GM18909 (cell line): ENCODE results near the gene CXXC4.

ENCODE experiments used
- ATAC-seq: cut with Tn5 transposase; IDR thresholded peaks from one replicate; pipeline ENCODE4 v1.9.1; 2021; ENCODE audit warnings: mild to moderate bottlenecking; ENCODE audit not compliant: unreplicated experiment, poor library complexity

Gene CXXC4

GRCh38 chr4:104490096-104490769 lies 4.5 kb downstream of the CXXC4 start:
- ATAC-seq: peak; percentile 49

GRCh38 chr4:104489731-104490095 lies 5.0 kb downstream of the CXXC4 start:
- peak; percentile 37 for ATAC-seq

GRCh38 chr4:104488151-104488550 lies 6.5 kb downstream of the CXXC4 start:
- ATAC-seq: no peak

- ATAC-seq: no peak
Measured at GRCh38 chr4:104486716-104487504, 7.8 kb downstream of the CXXC4 start.

GRCh38 chr4:104475652-104476051 lies 19.0 kb downstream of the CXXC4 start:
- ATAC-seq: no peak

GRCh38 chr4:104472766-104473165 lies 21.9 kb downstream of the CXXC4 start:
- no peak for ATAC-seq

GRCh38 chr4:104470770-104471169 lies 23.9 kb downstream of the CXXC4 start:
- no peak for ATAC-seq

GRCh38 chr4:104469794-104470193 lies 24.9 kb downstream of the CXXC4 start:
- ATAC-seq: no peak

- ATAC-seq: no peak
Measured at GRCh38 chr4:104465619-104466018, 29.1 kb downstream of the CXXC4 start.

GRCh38 chr4:104465201-104465600 lies 29.5 kb downstream of the CXXC4 start:
- ATAC-seq: no peak

- ATAC-seq: no peak
Measured at GRCh38 chr4:104462641-104463040, 32.1 kb downstream of the CXXC4 start.

- no peak for ATAC-seq
Measured at GRCh38 chr4:104457308-104457981, 37.2 kb downstream of the CXXC4 start.

- ATAC-seq: peak; percentile 78
Measured at GRCh38 chr4:104451573-104451972, 43.1 kb downstream of the CXXC4 start.

GRCh38 chr4:104449537-104449936 lies 45.2 kb downstream of the CXXC4 start:
- no peak for ATAC-seq

GRCh38 chr4:104447294-104447693 lies 47.4 kb downstream of the CXXC4 start:
- ATAC-seq: no peak

GRCh38 chr4:104446431-104447278 lies 48.0 kb downstream of the CXXC4 start:
- ATAC-seq: no peak

- ATAC-seq: no peak
Measured at GRCh38 chr4:104444685-104445084, 50.0 kb downstream of the CXXC4 start.

- ATAC-seq: no peak
Measured at GRCh38 chr4:104436542-104436941, 58.2 kb downstream of the CXXC4 start.

GRCh38 chr4:104429150-104429741 lies 65.4 kb downstream of the CXXC4 start:
- no peak for ATAC-seq

GRCh38 chr4:104425948-104426347 lies 68.7 kb downstream of the CXXC4 start:
- no peak for ATAC-seq
